Cerebellar nuclear complex (tissue), 1 donor: ENCODE data around the gene ZFAND2A.
"Not testable (repeated sequence)": the region's sequence is repeated elsewhere in the genome, so short reads cannot be mapped to it uniquely, and the experiment has no call there.

ENCODE experiments used
- DNase-seq, 2 experiments: peaks; one replicate each; lab custom pipeline; 2025; lab: John Stamatoyannopoulos, UW

The ZFAND2A gene, protein sequence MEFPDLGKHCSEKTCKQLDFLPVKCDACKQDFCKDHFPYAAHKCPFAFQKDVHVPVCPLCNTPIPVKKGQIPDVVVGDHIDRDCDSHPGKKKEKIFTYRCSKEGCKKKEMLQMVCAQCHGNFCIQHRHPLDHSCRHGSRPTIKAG

DNA sequence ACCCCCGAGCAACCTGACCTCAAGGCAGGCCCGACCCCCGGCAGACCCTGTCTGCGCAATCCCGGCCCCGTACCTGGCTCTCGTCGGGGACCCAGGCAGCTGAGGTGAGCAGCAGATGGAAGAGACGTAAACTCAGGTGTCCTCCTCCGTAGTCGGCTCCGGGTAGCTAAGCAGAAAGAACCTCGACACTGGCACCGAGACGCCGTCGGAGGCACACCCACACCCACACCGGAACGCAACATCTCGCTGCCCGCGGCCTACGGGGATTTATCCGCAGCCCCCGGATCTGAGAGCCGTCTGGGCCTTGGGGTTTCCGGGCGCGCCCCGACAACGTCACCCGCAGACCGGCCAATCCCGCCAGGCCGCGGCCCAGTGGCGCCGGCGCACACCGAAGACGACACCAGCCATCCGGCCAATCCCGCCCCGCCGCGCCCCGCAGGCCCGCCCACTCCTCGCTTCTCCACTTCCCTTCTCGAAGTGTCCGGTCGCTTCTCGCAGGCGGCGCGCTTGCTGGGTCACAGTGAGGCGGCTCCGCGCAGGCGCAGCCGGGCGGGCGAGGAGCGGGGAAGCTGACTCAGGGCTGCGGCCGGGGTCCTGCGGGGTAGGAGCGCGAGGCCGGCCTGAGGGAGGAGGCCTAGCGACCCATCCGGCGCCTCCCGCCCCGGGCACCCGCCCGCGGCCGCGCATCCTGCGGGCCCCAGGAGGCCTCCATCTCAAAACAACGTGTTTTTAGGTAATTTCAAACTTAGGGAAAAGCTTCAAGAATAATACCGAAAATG, at the start of gene ZFAND2A:
ZFAND2A (minus strand) TSS at position 306 of the 779 bp plus-strand sequence. CDS start 1,984 bp downstream, outside the sequence.
- peak; percentile 50 to 86 for DNase-seq

DNA sequence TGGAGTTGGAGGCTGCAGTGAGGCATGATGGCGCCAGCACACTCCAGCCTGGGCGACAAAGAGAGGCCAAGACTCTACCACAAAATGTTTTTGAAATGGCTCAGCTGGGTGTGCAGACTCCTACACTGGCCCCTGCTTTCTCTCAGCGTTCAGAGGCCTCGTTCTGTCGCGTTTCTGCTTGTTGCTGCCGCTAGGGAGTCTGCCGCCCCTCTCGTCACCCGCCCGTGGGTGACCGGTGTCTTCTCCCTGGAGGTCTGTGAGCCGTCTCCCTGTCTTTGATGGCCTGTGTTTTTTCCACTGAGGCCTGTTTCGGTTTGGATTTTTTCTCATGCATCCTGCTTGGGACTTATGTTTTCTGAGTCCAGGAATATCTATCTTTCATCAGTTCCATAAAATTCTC, 49.1 kb upstream of the ZFAND2A start:
- no peak for DNase-seq

DNA sequence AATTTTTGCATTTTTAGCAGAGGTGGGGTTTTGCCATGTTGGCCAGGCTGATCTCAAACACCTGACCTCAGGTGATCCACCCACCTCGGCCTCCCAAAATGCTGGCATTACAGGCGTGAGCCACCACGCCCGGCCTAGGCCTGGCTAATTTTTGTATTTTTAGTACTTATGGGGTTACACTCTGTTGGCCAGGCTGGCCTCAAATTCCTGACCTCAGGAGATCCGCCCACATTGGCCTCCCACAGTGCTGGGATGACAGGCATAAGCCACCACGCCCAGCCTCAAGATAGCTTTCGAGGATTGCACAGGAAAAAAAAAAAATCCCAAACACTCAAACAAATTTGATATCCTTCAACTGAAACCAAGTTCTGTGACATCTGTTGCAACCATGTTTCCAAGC, 45.7 kb upstream of the ZFAND2A start:
- not testable (repeated sequence) for DNase-seq

DNA sequence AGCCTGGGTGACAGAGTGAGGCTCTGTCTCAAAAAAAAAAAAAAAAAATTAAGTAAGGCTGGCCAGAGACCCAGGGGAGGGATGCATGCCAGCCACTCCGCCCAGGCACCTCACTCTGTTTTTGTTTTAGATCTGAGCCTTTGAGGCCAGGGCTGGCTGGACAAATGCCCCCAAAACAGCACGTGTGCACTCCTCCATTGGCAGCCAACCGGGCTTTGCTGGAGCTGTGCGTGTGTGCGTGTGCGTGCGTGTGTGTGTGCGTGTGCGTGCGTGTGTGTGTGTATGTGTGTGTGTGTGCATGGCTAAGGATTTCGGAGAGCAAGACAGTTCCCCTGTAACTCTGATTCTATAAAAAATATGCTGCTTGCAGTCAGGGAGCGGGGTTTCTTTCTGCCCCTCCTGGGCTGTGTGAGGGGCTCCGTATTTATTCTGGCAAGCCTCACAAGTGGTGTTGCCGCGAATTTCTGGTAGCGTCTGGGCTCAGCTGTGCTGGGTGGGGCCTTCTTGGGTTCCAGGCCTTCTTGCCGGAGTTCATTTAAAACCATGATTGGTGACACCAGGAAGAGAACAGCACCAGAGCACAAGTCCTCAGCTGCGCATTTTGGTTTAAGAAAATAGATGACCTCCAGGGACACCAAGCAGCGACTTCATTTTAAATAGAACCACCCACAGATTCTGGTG, 44.6 kb upstream of the ZFAND2A start:
- peak; percentile 29 to 58 for DNase-seq

DNA sequence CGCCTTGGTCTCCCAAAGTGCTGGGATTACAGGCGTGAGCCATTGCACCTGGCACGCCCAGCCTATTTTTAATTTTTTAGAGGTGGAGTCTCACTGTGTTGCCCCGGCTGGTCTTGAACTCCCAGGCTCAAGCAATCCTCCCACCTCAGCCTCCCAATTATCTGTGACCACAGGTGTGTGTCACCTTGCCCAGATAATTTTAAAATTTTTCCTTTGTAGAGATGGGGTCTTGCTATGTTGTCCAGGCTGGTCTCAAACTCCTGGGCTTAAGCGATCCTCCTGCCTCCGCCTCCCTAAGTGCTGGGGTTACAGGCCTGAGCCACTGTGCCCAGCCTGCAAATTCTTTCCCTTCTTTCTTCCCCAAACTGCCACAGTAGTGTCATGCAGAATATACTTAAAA, 42.9 kb upstream of the ZFAND2A start:
- not testable (repeated sequence) for DNase-seq

DNA sequence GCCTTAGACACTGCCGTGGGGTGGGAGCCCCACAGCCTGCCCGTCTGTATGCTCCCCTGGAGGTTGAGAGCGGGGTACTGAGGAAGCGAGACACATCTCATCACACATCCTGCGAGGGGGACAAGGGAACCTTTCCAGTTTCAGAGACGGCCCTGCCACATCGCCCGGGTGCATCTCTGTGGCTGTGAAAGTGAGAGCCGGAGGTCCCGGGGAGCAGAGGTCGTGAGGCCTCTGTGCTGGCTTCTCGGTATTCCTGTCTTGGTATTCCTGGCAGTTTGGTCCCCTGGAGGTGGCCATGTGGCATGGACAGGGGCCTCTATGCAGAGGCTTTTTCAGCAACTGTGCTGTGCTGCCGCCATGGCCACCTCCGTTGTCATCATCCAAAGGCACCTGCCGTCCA, 41.9 kb upstream of the ZFAND2A start:
- no peak for DNase-seq

DNA sequence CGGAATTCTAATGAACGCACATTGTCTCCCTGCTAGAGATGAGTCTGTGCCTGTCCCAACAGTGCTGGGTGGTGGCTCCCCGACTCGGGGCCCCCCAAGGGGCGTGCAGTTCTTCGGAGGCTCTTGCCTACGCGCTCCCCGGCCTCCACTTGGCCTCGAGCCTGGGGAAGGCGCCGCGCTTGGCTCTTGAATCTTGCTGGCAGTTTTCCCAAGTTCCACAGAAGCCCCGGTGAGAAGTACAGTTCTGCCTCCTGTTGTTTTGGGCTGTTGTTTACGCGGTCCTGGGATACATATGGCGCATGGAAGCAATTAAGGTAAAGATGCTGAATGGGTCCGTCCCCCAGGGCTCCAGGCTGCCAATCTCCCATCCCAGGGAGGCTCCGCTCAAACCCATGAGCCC, 40.0 kb upstream of the ZFAND2A start:
- DNase-seq = no peak

DNA sequence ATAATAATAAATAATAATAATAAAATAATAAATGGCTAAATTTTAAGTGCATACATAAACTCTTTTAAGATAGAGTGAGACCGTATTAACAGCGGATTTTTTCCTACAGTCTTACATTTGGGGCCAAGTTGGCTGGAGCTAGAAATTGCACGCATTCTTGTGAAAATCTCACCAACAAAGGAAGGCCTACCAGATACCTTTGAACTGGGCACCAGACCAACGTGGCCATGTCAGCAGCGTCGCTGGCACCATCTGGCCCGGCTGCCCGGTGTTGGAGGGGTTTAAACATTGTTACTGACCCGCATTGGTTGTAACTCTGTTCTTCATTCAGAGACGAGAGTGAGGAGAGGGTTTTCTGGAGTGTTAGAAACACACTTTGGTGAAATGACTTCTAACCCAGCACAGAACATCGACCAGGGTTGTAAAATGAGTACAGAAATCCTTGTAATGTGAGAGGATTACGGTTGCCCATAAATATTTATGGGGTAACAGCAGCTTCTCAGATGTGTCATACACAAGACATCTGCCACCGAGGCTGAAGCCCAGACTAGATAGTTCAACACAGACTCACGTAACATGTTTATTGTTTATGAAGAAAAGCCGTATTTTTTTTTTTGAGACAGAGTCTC, 38.1 kb upstream of the ZFAND2A start:
- no peak for DNase-seq

DNA sequence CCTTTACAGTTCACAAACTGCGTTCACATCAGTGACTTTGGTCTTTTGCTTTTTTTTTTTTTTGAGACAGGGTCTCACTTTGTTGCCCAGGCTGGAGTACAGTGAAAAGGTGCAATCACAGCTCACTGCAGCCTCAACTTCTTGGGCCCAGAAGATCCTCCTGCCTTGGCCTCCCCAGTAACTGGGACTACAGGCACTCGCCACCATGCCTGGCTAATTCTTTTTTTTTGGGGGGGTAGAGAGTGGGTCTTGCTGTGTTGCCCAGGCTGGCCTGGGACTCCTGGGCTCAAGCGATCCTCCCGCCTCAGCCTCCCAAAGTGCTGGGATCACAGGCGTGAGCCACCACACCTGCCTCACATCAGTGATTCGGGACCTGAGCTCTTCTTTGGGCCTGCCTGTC, 37.0 kb upstream of the ZFAND2A start:
- no peak for DNase-seq

DNA sequence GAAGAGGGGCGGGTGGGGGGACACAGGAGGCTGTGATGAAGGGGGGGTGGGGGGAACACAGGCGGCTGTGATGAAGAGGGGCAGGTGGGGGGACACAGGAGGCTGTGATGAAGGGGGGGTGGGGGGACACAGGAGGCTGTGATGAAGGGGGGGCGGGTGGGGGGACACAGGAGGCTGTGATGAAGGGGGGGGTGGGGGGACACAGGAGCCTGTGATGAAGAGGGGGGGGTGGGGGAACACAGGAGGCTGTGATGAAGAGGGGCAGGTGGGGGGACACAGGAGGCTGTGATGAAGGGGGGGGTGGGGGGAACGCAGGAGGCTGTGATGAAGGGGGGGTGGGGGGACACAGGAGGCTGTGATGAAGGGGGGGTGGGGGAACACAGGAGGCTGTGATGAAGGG, 36.4 kb upstream of the ZFAND2A start:
- not testable (repeated sequence) for DNase-seq

DNA sequence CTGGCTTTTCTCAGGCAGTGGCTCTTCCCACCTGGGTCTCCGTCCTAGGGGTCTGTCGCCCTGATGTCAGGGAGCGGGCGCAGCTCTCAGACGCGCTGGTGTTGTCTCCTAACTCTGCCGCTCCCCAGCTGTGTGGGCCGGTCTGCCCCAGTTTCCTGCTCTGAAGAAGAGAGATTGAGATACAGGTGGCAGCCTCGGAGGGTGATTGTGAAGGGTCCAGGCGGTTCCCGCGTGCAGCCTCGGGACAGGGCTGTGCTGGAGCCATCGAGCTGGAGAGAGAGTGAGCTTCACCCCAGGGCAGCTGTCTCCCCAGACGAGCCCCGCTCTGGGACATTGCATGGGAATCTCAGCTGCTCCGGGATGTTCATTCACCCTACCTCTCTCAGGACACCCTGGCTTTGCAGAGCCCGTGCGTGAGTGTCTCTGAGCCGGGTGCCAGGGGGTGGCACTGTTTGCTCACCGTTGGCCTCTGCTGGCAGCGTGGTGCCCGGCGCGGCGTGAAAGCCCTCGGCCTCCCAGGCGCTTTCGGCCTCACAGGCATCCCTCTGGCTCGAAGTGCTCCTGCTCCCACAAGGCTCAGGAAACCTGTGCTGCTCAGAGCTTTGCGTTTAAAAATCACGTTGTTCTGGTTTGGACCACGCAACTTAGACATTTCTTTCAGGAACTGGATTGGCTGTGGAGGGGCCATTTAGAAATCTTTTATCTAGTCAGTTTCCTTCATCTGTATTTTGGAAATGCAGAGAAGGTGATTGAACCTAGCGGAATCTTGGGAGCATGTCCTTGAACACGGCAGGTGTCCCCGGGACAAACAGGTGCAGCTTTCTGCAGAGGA, 33.8 kb upstream of the ZFAND2A start:
- peak in 1 of 2 experiments; percentile 76 for DNase-seq

DNA sequence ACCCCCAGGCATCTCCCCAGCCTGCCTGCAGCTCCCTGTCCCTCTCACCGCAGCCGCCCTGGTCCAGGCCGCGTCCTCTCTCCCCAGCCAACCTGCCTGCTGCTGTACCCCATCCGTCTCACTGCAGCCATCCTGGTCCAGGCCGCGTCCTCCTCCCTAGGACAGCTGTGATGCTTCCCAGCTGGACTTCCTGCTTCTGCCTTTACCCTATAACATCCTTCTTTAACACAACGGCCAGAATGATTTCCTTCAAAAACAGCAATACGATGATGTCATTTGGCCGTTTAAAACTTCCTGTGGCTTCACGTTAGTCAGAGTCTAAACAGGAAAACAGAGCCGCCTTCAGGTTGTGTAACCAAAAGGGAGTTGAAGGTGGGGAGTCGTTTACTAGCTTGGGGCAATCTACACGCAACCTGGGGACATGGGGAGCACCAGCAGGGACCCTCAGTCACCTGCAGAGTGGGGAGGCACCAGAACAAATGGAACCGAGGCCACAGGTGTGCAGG, 32.2 kb upstream of the ZFAND2A start:
- DNase-seq = no peak

DNA sequence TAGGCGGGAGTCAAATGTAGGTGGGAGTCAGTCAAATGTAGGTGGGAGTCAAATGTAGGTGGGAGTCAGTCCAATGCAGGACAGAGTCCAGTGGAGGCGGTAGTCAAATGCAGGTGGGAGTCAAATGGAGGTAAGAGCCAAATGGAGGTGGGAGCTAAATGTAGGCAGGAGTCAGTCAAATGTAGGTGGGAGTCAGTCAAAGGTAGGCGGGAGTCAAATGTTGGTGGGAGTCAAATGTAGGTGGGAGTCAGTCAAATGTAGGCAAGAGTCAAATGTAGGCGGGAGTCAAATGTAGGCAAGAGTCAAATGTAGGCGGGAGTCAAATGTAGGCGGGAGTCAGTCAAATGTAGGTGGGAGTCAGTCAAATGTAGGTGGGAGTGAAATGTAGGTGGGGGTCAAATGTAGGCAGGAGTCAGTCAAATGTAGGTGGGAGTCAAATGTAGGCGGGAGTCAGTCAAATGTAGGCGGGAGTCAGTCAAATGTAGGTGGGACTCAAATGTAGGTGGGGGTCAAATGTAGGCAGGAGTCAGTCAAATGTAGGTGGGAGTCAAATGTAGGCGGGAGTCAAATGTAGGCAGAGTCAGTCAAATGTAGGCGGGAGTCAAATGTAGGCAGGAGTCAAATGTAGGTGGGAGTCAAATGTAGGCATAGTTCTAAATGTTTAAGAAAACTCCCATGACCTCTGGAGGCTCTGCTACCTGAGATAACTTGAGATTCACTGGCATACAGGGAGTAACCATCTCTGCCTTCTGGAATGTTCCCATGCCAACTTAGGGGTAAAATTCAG, 30.2 kb upstream of the ZFAND2A start:
- DNase-seq = no peak

DNA sequence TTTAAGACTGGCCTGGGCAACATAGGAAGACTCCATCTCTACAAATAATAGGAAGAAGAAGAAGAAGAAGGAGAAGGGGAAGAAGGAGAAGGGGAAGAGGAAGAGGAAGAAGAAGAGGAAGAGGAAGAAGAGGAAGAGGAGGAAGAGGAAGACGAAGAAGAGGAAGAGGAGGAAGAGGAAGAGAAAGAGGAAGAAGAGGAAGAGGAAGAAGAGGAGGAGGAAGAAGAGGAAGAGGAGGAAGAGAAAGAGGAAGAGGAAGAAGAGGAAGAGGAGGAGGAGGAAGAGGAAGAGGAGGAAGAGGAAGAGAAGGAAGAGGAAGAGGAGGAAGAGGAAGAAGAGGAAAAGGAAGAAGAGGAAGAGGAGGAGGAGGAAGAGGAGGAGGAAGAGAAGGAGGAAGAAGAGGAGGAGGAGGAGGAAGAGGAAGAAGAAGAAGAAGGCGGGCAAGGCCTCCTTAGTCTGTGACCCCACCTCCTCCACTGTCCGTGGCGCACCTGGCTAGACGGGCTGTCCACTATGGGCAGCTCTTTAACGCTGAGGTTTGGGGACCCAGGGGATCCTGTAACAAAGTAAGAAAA, 28.8 kb upstream of the ZFAND2A start:
- no peak for DNase-seq

DNA sequence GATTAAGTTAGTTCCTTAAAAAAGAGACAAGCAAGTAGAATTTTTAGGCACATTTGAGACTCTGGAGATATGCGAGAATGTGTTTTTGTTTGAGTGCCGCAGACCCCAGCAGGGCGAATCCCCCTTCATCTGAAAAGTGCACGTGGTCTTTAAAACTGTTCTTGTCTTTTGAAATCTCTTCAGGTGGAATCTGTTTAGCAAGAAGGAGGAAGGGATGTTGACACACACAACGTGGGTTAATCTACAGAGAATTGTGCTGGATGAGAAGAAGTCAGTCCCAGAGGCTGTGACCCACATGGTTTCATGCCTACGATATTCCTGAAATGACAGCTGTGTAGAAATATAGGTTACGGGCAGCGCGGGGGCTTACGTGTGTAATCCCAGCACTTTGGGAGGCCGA, 27.1 kb upstream of the ZFAND2A start:
- no peak for DNase-seq

DNA sequence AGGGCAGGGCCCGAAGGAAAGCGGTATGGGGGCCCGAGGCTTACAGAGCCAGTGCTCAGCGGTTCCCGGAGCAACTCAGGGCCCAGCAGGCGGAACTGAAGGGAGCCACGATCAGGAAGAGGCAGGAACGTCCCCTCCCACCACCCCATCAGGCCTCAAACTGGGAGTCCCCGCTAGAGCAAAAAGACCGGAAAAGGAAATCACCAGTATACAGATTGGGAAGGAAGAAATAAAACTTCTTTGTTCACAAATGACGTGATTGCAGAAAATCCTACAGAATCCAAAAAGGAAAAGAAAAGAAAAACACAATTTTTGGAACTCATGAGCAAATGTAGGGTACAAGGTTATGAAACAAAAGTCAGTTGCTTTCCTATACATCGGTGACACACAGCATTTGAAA, 21.6 kb upstream of the ZFAND2A start:
- DNase-seq = no peak

DNA sequence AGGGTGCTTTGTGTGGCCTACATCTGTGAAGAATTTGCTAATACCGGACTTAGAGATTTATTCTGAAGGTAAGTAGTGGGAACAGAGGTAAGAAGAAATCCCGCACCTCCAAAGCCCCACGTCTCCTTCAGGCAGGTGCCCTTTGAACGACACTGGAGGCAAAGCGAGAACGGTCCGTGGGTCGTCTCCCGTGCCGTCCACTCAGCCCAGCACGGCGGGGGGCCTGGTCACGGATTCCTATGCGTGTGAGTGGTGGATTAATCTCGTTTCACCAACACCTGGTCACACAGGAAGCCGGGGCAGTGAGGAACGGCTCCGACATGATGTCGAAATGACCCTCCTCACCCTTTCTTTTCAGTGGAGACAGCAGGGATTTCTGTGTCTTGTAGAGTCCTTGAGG, 21.0 kb upstream of the ZFAND2A start:
- no peak for DNase-seq

DNA sequence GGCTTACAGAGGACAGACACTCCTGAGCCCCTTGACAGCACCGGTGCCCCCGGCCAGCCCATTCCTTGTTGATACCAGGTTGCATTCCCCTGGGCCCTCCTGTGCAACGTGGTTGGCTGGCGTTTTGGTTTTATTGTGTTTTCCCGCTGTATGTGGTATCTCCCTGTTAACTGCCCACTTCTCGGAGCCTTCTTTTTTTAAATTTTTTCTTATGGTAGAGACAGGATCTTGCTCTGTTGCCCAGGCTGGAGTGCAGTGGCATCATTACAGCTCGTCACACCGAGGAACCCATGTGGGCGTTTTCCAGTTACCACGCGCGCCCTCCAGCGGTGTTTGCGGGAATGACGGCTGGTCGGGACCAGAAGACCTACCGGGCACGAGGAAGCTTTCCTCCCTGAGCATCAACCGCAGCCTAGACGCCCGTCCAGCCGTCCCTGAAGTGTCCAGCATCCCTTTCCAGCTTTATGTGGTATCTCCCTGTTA, 16.9 kb upstream of the ZFAND2A start:
- peak in 1 of 2 experiments; percentile 20 for DNase-seq

DNA sequence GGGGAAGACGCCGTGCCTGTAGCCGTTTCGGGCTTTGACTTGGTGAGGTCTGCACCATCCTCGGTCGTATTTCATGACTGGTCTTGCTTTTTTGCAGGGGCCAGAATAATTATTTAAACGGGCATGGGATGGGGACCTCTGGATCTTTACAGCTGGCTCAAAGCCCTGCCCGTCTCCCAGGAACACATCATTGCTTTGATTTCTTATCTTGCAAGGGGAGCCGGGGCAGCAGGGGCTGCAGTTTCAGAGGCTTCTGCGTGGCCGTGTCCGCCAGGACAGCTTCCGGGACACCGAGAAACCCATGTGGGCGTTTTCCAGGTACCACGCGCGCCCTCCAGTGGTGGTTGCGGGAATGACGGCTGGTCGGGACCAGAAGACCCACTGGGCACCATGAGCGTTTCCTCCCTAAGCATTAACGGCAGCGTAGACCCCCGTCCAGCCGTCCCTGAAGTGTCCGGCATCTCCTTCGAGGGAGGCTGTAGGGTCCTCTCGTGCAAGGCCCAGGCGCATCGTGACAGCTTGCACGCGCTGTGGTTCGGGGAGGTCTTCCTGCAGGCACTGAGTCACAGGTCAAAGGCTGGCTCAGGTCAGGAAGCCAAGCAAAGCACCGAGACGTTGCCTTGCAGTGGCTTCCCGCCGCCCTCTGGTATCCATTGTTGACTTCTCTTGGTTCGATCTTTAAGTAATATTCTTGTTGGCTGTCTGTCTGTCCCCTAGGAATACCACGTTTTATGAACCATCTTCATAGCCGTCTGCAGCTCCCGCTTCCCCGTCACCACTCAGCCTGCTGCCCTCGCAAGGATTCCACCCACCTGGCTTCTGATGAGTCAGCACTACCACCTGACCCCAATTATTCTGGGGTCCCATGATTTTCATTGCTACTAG, 16.2 kb upstream of the ZFAND2A start:
- no peak for DNase-seq
